Testis (tissue), 3 donors: ENCODE measurements around the gene TRPC4. TPM values are rescaled to one million over a fixed set of nuclear protein-coding genes. Genes with fewer than 3 reads are reported as not detected.

Source experiments
- DNase-seq: peaks from one replicate; pipeline ENCODE4 v3.0.0-alpha.2; 2019
- H3K27ac ChIP-seq, 2 donors: fragments of 200-600 bp; sonication (generic); one replicate each; pipeline ENCODE4 v1.5.1; 2019
- H3K27me3 ChIP-seq: fragments of 200-600 bp; sonication (generic); one replicate; pipeline ENCODE4 v1.5.1; 2019
- H3K36me3 ChIP-seq: fragments of 200-600 bp; sonication (generic); one replicate; pipeline ENCODE4 v1.5.1; 2017; ENCODE audit warnings: low read depth; ENCODE audit errors: missing control alignments
- H3K4me1 ChIP-seq: fragments of 200-600 bp; sonication (generic); one replicate; pipeline ENCODE4 v1.5.1; 2019
- H3K4me3 ChIP-seq, 2 donors: fragments of 200-600 bp; sonication (generic); one replicate each; pipeline ENCODE4 v1.5.1; 2017 to 2019
- H3K9me3 ChIP-seq: fragments of 200-600 bp; sonication (generic); one replicate; pipeline ENCODE4 v1.5.1; 2017
- POLR2A ChIP-seq: fragments of 450-650 bp; IDR thresholded peaks from one replicate; pipeline ENCODE4 v1.6.1; 2017; ENCODE audit warnings: antibody characterized with exemption, mild to moderate bottlenecking, moderate library complexity
- WGBS, 2 donors: methylation state at CpG; one replicate each; pipeline ENCODE4 v1.1.5; 2018; 5-methylcytosine and 5-hydroxymethylcytosine counted together
- intact Hi-C: fragments of 100-400 bp; cut with DNase I; formaldehyde crosslinking; loops from one replicate; pipeline ENCODE4 v1.15.1; 2023; ENCODE audit warnings: low total_unique reads
- polyA plus RNA-seq: library from polyadenylated mRNA; stranded (reverse); fragments of 350-450 nt; fragmentation: Illumina TruSeq; extraction: RNeasy Lipid Tissue Mini Kit (QIAGEN cat#74804); gene quantifications from one replicate; pipeline ENCODE4 v1.2.3, GENCODE V29; 2014; ENCODE audit warnings: low read depth, low replicate concordance; ENCODE audit not compliant: insufficient read depth
- total RNA-seq, 2 donors: library from RNA; depleted of rRNA; stranded (reverse); fragments of >200 nt; gene quantifications; one replicate each; pipeline ENCODE4 v1.2.3, GENCODE V29; 2016
- TF ChIP-seq, protein P1 (sequence below), 3 experiments: fragments of 450-650 bp in 2 of 3; fragments of 200-600 bp in 1 of 3; sonication (generic) in 1 of 3; IDR thresholded peaks; one replicate each; pipeline ENCODE4 v1.5.1; 2016 to 2019; ENCODE audit warnings: antibody characterized with exemption in 3 of 3, mild to moderate bottlenecking in 2 of 3, moderate library complexity in 1 of 3

Gene TRPC4
- total and polyA plus RNA-seq, 3 donors from 2014 or later, result 0.06 to 0.12 TPM; not detected in 1

DNA sequence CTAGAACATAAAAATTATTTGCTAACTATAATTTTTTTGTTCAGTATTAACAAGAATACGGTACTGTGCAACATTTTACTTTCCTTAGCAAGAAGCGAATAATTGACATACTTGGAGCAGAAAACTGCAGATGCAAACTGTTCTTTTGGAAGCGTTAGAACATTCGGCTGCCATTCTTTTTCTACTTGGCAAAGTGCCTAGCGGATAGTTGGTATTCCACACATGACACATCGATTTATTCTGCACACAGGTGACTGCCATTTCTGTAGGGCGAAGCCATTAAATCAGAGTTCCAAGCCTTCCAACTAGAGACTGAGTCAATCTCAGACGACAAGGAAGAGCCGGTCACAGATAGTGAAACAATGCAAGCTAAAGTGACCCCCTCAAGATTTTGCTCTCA, 117.4 kb downstream of the TRPC4 start:
- Histone ChIP-seq H3K4me3 (no peak overlapping the region), H3K36me3 (no peaks in the 10 kb centered on the region), H3K9me3 (no peaks in the 10 kb centered on the region), H3K27me3 (no peaks in the 10 kb centered on the region), H3K4me1 (no peaks in the 10 kb centered on the region), H3K27ac (no peak overlapping the region)
- DNase-seq, result no peak
- no peak for TF ChIP-seq POLR2A
- TF ChIP-seq, protein P1, sequence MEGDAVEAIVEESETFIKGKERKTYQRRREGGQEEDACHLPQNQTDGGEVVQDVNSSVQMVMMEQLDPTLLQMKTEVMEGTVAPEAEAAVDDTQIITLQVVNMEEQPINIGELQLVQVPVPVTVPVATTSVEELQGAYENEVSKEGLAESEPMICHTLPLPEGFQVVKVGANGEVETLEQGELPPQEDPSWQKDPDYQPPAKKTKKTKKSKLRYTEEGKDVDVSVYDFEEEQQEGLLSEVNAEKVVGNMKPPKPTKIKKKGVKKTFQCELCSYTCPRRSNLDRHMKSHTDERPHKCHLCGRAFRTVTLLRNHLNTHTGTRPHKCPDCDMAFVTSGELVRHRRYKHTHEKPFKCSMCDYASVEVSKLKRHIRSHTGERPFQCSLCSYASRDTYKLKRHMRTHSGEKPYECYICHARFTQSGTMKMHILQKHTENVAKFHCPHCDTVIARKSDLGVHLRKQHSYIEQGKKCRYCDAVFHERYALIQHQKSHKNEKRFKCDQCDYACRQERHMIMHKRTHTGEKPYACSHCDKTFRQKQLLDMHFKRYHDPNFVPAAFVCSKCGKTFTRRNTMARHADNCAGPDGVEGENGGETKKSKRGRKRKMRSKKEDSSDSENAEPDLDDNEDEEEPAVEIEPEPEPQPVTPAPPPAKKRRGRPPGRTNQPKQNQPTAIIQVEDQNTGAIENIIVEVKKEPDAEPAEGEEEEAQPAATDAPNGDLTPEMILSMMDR (IDR thresholded peaks at IDR 0.05), result no peak
- intact Hi-C loops, result no loop called here
- 67 to 72% methylated on average over 9 of the region's 9 CpGs for WGBS, 2 donors

DNA sequence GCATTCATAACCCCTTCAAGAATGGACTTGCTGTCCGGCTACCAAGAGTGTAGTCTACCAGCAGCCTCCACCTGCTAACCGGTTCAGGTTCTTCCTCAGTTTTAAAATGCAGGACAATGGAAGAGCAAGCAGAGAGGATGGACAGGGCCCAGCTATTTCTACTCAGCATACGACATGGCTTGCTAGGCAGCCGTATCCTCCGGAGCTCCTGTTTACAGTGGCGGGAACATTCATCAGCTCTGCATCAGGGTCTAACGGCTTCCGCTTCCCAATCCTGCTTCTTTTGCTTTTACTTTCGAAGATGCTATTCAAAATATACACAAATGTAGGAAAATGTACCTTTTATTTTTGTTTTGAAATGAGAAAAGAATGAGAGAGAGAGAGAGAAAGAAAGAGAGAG, 118.5 kb downstream of the TRPC4 start:
- Histone ChIP-seq H3K27me3 (no peaks in the 10 kb centered on the region), H3K36me3 (no peaks in the 10 kb centered on the region), H3K4me1 (no peaks in the 10 kb centered on the region), H3K4me3 (no peak overlapping the region), H3K9me3 (no peaks in the 10 kb centered on the region), H3K27ac (no peak overlapping the region)
- no peak for DNase-seq
- WGBS, 2 donors, result 53 to 79% methylated on average over 9 of the region's 9 CpGs
- TF ChIP-seq POLR2A, result no peak
- intact Hi-C loops, result no loop called here

DNA sequence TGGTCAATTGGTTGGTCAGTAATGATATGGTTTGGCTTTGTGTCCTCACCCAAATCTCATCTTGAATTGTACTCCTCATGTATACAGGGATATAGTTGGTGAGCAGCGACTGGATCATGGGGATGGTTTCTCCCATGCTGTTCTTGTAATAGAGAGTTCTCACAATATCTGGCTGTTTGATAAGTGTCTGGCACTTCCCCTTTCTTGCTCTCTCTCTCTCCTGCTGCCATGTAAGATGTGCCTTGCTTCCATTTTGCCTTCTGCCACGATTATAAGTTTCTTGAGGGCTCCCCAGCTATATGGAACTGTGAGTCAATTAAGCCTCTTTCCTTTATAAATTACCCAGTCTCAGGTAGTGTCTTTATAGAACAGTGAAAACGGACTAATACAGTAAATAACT, 120.7 kb downstream of the TRPC4 start:
- Histone ChIP-seq H3K9me3 (no peaks in the 10 kb centered on the region), H3K4me1 (no peaks in the 10 kb centered on the region), H3K36me3 (no peaks in the 10 kb centered on the region), H3K4me3 (no peak overlapping the region), H3K27me3 (no peaks in the 10 kb centered on the region), H3K27ac (no peak overlapping the region)
- 70 to 86% methylated on average over 3 of the region's 3 CpGs for WGBS, 2 donors
- intact Hi-C loops, result no loop called here
- TF ChIP-seq, protein P1 (IDR thresholded peaks at IDR 0.05), result no peak
- no peak for TF ChIP-seq POLR2A
- DNase-seq, result no peak

DNA sequence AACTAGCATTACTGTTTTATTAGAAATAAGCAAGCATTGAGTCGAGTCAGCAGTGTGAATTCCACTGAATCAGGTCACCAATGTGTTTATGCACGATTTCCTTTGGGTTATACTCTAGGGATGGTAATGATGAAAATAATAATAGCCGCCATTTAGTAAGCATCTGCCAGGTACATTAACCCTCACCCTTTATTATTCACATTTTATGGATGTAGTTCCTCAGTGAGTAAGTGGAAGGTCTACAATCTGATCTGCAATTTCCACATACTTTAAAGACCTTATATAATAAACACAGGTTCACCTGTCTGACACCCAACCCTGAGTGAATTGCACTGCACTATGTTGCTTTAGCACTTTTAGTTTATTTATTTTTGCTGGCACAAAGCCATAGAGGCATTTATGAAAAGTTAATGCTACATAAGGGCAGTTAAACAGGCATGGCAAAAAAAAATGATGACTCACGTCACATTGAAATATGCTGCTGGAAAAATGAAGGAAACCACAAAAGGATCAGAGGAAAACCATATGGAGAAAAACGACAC, 122.4 kb downstream of the TRPC4 start:
- WGBS, 2 donors, result 81 to 82% methylated on average over 5 of the region's 5 CpGs
- no peak overlapping the region for H3K27ac ChIP-seq
- no peak overlapping the region for H3K4me3 ChIP-seq
- no peaks in the 10 kb centered on the region for H3K36me3 ChIP-seq
- no peaks in the 10 kb centered on the region for H3K9me3 ChIP-seq
- no peaks in the 10 kb centered on the region for H3K4me1 ChIP-seq
- no peaks in the 10 kb centered on the region for H3K27me3 ChIP-seq
- TF ChIP-seq, protein P1 (IDR thresholded peaks at IDR 0.05), result no peak
- no peak for TF ChIP-seq POLR2A
- intact Hi-C loops, result no loop called here
- DNase-seq, result no peak

DNA sequence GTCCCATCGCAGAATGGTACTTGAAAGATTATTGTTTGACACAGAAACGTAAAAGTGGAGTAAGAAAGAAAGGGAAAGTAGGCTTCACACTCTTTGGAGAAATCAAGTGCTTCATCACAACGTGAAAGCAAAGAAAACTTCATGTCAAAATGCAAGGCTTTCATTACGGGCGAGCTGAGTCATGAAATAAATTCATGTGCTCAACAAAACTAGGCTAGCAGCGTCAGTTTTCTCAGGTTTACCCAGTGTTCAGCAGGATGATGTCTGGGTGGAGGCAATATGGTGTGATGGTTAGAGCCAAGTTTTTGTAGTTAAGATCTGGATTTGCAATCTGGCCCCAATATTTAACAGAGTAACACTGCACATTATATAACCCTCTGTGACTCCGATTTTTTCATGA, 128.0 kb downstream of the TRPC4 start:
- DNase-seq, result no peak
- TF ChIP-seq, protein P1 (IDR thresholded peaks at IDR 0.05), result no peak
- TF ChIP-seq POLR2A, result no peak
- 80 to 81% methylated on average over 7 of the region's 7 CpGs for WGBS, 2 donors
- Histone ChIP-seq H3K27me3 (no peaks in the 10 kb centered on the region), H3K4me1 (no peaks in the 10 kb centered on the region), H3K9me3 (no peaks in the 10 kb centered on the region), H3K4me3 (no peak overlapping the region), H3K27ac (no peak overlapping the region), H3K36me3 (no peaks in the 10 kb centered on the region)
- intact Hi-C loops, result no loop called here
